Measurements from ENCODE around the gene PLB1. TPM values are rescaled to one million over a fixed set of nuclear protein-coding genes. Genes with fewer than 3 reads are reported as not detected.

The PLB1 gene
- total RNA-seq, 4 donors from 2014 or later, result 1.1 to 6.5 (median 2.3) TPM

DNA sequence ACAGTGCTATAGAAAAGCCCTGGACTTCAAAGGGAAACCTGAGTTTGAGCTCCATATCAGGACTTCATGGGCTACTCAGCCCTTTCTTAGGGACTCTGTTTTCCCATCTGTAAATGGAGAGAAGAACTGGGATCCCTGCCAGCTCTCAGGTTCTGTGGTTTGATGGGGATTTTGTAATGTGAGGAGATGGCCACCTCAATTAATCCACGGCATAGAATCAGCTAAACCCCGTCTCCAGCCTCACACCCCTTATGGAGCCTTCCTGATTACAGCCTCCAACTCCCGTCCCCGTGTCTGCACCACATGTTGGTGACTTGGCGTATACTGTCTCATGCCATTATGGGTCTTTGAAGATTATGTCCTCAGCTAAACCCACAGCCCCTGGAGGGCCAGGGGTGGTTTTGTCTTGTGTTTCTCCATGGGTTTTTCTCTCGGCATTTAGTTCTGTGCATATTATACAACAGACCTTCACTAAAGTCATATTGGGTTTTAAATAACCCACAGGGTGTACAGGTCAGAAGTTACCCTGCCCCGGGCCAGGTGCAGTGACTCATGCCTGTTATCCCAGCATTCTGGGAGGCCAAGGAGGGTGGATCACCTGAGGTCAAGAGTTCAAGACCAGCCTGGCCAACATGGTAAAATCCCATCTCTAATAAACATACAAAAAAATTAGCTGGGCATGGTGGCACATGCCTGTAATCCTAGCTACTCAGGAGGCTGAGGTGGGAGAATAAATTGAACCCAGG, 192.0 kb downstream of the PLB1 start:
- Histone ChIP-seq H3K36me3 (no peaks in the 10 kb centered on the region), H3K27me3 (no peaks in the 10 kb centered on the region), H3K9me3 (no peaks in the 10 kb centered on the region), H3K4me3 (no peak overlapping the region), H3K4me1 (peaks cover 0 to 50% (median 11%) of the 10 kb centered on the region in 3 donors), H3K27ac (peak overlapping the region in 3 of 4 donors; percentile 13 to 74 (median 65))
- TF ChIP-seq, protein P1, sequence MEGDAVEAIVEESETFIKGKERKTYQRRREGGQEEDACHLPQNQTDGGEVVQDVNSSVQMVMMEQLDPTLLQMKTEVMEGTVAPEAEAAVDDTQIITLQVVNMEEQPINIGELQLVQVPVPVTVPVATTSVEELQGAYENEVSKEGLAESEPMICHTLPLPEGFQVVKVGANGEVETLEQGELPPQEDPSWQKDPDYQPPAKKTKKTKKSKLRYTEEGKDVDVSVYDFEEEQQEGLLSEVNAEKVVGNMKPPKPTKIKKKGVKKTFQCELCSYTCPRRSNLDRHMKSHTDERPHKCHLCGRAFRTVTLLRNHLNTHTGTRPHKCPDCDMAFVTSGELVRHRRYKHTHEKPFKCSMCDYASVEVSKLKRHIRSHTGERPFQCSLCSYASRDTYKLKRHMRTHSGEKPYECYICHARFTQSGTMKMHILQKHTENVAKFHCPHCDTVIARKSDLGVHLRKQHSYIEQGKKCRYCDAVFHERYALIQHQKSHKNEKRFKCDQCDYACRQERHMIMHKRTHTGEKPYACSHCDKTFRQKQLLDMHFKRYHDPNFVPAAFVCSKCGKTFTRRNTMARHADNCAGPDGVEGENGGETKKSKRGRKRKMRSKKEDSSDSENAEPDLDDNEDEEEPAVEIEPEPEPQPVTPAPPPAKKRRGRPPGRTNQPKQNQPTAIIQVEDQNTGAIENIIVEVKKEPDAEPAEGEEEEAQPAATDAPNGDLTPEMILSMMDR (IDR thresholded peaks at IDR 0.05), result no peak
- TF ChIP-seq POLR2A (IDR thresholded peaks at IDR 0.05), result no peak
- intact Hi-C loops (cut with DNase I), result no loop called here
- DNase-seq, result no peak
- WGBS, 2 donors, result 82 to 94% methylated on average over 6 to 7 of the region's 7 CpGs

DNA sequence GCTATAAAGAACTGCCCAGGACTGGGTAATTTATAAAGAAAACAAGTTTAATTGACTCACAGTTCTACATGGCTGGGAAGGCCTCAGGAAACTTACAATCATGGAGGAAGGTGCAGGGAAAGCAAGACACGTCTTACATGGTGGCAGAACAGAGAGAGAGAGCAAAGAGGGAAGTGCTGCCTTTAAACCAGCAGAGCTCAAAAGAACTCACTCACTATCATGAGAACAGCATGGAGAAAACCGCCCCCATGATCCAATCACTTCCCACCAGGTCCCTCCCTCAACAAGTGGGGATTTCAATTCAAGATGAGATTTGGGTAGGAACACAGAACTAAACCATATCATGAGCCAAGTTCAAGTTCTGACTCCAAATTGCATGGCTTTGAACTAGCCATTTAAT, 193.0 kb downstream of the PLB1 start:
- WGBS, 2 donors, result 77 to 93% methylated on average over 2 of the region's 2 CpGs
- DNase-seq, result no peak
- peak overlapping the region in 1 of 4 donors; percentile 65 for H3K27ac ChIP-seq
- no peak overlapping the region for H3K4me3 ChIP-seq
- intact Hi-C loops (cut with DNase I), result no loop called here
- peaks cover 0 to 40% (median 4%) of the 10 kb centered on the region in 3 donors for H3K4me1 ChIP-seq
- no peaks in the 10 kb centered on the region for H3K27me3 ChIP-seq
- TF ChIP-seq, protein P1 (IDR thresholded peaks at IDR 0.05), result no peak
- no peak for TF ChIP-seq POLR2A (IDR thresholded peaks at IDR 0.05)
- H3K36me3 ChIP-seq, result no peaks in the 10 kb centered on the region
- no peaks in the 10 kb centered on the region for H3K9me3 ChIP-seq

DNA sequence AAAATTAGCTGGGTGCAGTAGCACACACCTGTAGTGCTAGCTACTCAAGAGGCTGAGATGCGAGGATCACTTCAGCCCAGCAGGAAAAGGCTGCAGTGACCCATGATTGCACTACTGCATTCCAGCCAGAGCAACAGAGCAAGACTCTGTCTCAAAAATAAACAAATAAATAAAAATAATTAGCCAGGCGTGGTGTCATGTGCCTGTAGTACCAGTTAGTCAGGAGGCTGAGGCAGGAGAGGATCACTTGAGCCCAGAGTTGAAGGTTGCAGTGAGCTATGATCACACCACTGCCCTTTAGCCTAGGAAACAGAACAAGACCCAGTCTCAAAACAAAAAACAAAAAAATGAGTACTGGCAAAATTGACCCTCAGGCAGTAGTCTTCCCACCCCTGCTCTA, 193.9 kb downstream of the PLB1 start:
- intact Hi-C loops (cut with DNase I), result no loop called here
- DNase-seq, result no peak
- TF ChIP-seq, protein P1 (IDR thresholded peaks at IDR 0.05), result no peak
- no peak for TF ChIP-seq POLR2A (IDR thresholded peaks at IDR 0.05)
- 69 to 81% methylated on average over 2 of the region's 2 CpGs for WGBS, 2 donors
- H3K36me3 ChIP-seq, result no peaks in the 10 kb centered on the region
- H3K27me3 ChIP-seq, result no peaks in the 10 kb centered on the region
- H3K4me3 ChIP-seq, result no peak overlapping the region
- H3K4me1 ChIP-seq, result peaks cover 0 to 40% (median 3%) of the 10 kb centered on the region in 3 donors
- H3K27ac ChIP-seq, result no peak overlapping the region
- no peaks in the 10 kb centered on the region for H3K9me3 ChIP-seq

DNA sequence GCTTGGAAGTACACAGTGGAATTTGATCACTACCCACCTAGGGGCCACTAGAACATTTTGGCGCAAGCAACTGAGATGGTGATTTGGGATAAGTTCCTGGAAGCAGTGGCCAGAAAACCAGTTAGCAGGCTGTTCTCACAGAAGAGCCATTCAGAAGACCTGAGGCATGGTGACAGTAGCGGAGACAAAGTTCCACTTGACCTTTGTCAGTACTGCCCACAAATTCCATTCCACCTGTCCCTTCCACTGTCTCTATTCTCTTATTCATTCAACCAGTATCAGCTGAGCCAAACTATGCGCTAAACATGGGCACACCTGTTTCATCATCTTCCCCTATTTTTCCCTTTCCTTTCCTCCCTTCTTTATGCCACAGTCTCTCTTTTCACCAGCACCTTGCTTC, 196.6 kb downstream of the PLB1 start:
- intact Hi-C loops (cut with DNase I), result no loop called here
- no peak for DNase-seq
- WGBS, 2 donors, result 97 to 99% methylated on average over 3 of the region's 3 CpGs

DNA sequence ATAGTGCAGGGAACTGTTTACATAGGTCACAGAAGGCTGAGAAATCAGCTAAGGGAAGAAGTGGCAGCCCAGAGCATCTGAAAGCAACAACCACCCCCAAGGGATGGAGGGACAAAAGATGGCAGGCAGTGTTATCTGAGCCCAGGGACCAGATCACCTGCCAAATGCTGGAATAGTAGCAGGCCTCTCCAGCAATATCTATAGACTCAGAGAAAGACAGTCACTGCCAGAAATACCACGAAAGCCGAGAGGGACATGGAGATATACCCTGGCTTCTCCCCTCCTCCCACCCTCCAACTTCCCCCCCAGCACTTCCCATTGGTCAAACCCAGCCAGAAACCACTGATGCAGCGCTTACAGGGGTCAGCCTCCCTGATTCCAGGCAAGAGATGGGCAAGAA, 197.4 kb downstream of the PLB1 start:
- Histone ChIP-seq H3K27me3 (no peaks in the 10 kb centered on the region), H3K36me3 (no peaks in the 10 kb centered on the region), H3K4me1 (peaks cover 0 to 20% (median 0%) of the 10 kb centered on the region in 3 donors), H3K9me3 (no peaks in the 10 kb centered on the region), H3K27ac (no peak overlapping the region), H3K4me3 (no peak overlapping the region)
- intact Hi-C loops (cut with DNase I), result no loop called here
- TF ChIP-seq POLR2A (IDR thresholded peaks at IDR 0.05), result no peak
- TF ChIP-seq, protein P1 (IDR thresholded peaks at IDR 0.05), result no peak
- WGBS, 2 donors, result 89 to 100% methylated on average over 3 of the region's 3 CpGs
- DNase-seq, result no peak

More for the DNA sequence above, 196.6 kb downstream of the PLB1 start:
- Histone ChIP-seq H3K4me1 (peaks cover 0 to 29% (median 3%) of the 10 kb centered on the region in 3 donors), H3K4me3 (no peak overlapping the region), H3K9me3 (no peaks in the 10 kb centered on the region), H3K36me3 (no peaks in the 10 kb centered on the region), H3K27me3 (no peaks in the 10 kb centered on the region), H3K27ac (peak overlapping the region in 1 of 4 donors; percentile 27)
- TF ChIP-seq, protein P1 (IDR thresholded peaks at IDR 0.05), result no peak
- no peak for TF ChIP-seq POLR2A (IDR thresholded peaks at IDR 0.05)

Small RNAs within 50 kb of the gene (small RNA-seq; reads per million reads assigned to genes)
- gene RNA5SP89 (0 reads per million in 4 donors), gene SNRPGP7 (0 reads per million in 4 donors)

Other genes with a start within 250 kb of the PLB1 start
- 100 to 1,000 TPM; 100 to 234 (median 144) TPM for gene FOSL2, start 103.2 kb upstream of the PLB1 start, total RNA-seq

All from esophagus squamous epithelium (tissue), 5 donors.